Naive B cell (primary cell): Measurements from ENCODE around the gene DDA1. TPM values are rescaled to one million over a fixed set of nuclear protein-coding genes. Genes with fewer than 3 reads are reported as not detected.
"Not testable (repeated sequence)": the region's sequence is repeated elsewhere in the genome, so short reads cannot be mapped to it uniquely, and the experiment has no call there.

Source experiments
- ATAC-seq, 2 donors: fragments of 150-1000 bp; cut with Tn5 transposase; 2 replicates each; pipeline ENCODE4 v1.10.0; 2021; ENCODE audit warnings: low read depth in 2 of 2, mild to moderate bottlenecking in 2 of 2, moderate library complexity in 2 of 2
- DNase-seq: peaks from one replicate; pipeline ENCODE4 v3.0.0; 2022
- H3K27ac Mint-ChIP-seq, 6 donors: one replicate each; pipeline ENCODE4 v1.8.0; 2020 to 2022; ENCODE audit warnings: mild to moderate bottlenecking in 6 of 6, mixed read lengths in 6 of 6, moderate library complexity in 5 of 6, inconsistent platforms in 2 of 6
- H3K27me3 Mint-ChIP-seq, 3 donors: one replicate each; pipeline ENCODE4 v1.8.0; 2021 to 2022; ENCODE audit warnings: mixed read lengths in 3 of 3, mild to moderate bottlenecking in 1 of 3
- H3K36me3 Mint-ChIP-seq, 2 donors: one replicate each; pipeline ENCODE4 v1.8.0; 2020 to 2022; ENCODE audit warnings: mixed read lengths in 2 of 2, inconsistent platforms in 1 of 2, mild to moderate bottlenecking in 1 of 2
- H3K4me1 Mint-ChIP-seq, 3 donors: one replicate each; pipeline ENCODE4 v1.8.0; 2020 to 2022; ENCODE audit warnings: mixed read lengths in 3 of 3, inconsistent platforms in 1 of 3, mild to moderate bottlenecking in 1 of 3, moderate library complexity in 1 of 3
- H3K4me3 Mint-ChIP-seq, 8 donors: one replicate each; pipeline ENCODE4 v1.8.0; 2020 to 2022; ENCODE audit warnings: mild to moderate bottlenecking in 8 of 8, mixed read lengths in 8 of 8, moderate library complexity in 8 of 8, inconsistent platforms in 2 of 8
- H3K9me3 Mint-ChIP-seq, 7 donors: one replicate each; pipeline ENCODE4 v1.8.0; 2020 to 2022; ENCODE audit warnings: mixed read lengths in 7 of 7, mild to moderate bottlenecking in 5 of 7, inconsistent platforms in 2 of 7, moderate library complexity in 1 of 7
- polyA plus RNA-seq, 6 donors: library from polyadenylated mRNA; unstranded; fragments of 300-500 nt; fragmentation: Illumina TruSeq; gene quantifications; one replicate each; pipeline ENCODE4 v1.2.3, GENCODE V29; 2021; ENCODE audit warnings: low read depth in 6 of 6

Gene DDA1
- polyA plus RNA-seq, 6 donors from 2014 or later, result 16.2 to 25.0 (median 22.6) TPM

DNA sequence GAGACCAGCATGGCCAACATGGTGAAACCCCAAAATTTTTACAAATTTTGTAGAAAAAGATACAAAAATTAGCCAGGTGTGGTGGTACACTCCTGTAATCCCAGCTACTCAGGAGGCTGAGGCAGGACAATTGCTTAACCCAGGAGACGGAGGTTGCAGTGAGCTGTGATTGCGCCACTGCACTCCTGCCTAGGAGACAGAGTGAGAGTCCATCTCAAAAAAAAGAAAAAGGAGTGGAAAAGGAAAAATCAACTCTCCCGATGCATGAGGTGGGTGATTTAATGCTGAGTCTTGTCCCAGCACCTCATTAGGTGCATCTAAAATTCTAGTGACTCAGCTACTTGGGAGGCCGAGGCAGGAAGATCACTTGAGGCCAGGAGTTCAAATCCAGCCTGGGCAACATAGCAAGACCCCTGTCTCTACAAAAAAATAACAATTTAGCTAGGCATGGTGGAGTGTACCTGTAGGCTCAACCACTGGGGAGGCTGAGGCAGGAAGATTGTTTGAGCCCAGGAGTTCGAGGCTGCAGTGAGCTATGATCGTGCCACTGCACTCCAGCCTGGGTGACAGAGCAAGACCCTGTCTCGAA, 47.8 kb downstream of the DDA1 start:
- no peaks in the 10 kb centered on the region for H3K36me3 Mint-ChIP-seq
- H3K27ac Mint-ChIP-seq, result no peak overlapping the region
- no peaks in the 10 kb centered on the region for H3K9me3 Mint-ChIP-seq
- peaks cover 4 to 37% (median 23%) of the 10 kb centered on the region in 3 donors for H3K27me3 Mint-ChIP-seq
- peaks cover 0 to 6% (median 0%) of the 10 kb centered on the region in 3 donors for H3K4me1 Mint-ChIP-seq
- ATAC-seq, result no peak
- no peak overlapping the region for H3K4me3 Mint-ChIP-seq
- no peak for DNase-seq

DNA sequence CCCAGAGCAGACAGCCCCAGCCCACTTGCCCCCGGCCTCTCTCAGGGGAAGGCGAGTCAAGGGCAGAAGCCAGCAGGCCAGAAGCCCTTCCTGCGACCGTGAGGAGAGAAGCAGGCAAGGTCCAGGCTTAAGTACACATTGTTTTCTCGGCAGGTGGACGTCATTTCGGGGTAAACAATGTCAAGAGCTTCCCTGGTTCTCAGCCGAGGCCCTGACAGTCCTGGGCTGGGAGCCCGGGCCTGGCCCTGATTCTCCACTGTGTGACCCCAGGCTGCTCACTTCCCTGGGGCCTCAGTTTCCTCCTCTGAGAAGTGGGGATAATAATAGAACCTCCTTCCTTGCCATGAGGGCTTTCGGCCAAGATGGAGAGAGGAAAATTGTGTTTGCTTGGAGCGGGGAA, 48.4 kb downstream of the DDA1 start:
- peaks cover 4 to 37% (median 24%) of the 10 kb centered on the region in 3 donors for H3K27me3 Mint-ChIP-seq
- peaks cover 0 to 10% (median 0%) of the 10 kb centered on the region in 3 donors for H3K4me1 Mint-ChIP-seq
- ATAC-seq, result no peak
- no peaks in the 10 kb centered on the region for H3K9me3 Mint-ChIP-seq
- no peaks in the 10 kb centered on the region for H3K36me3 Mint-ChIP-seq
- H3K4me3 Mint-ChIP-seq, result no peak overlapping the region
- H3K27ac Mint-ChIP-seq, result peak overlapping the region in 1 of 6 donors; percentile 72
- no peak for DNase-seq

DNA sequence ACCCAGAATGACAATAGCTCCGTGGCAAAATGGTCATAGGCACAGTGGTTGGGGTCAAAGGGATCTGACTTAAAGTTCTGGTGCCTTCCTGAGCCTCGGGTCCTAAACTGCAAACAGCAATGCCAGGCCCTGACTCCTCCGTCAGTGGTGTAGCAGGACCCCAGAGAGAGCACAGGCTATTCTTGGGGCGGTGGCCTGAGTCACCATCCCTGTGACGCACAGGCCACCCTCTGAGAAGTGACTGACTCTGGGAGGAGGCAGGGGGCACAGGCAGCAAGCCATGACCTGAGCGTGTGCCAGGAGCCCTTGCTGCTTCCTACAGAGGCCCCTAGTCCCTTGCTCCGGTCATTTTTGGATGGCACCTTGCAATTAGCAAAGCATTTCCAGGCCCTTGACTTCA, 49.0 kb downstream of the DDA1 start:
- Mint-ChIP-seq H3K27me3 (peaks cover under 1 to 34% (median 18%) of the 10 kb centered on the region in 3 donors), H3K27ac (no peak overlapping the region), H3K36me3 (no peaks in the 10 kb centered on the region), H3K9me3 (no peaks in the 10 kb centered on the region), H3K4me1 (peaks cover 0 to 8% (median 0%) of the 10 kb centered on the region in 3 donors), H3K4me3 (no peak overlapping the region)
- no peak for DNase-seq
- no peak for ATAC-seq

DNA sequence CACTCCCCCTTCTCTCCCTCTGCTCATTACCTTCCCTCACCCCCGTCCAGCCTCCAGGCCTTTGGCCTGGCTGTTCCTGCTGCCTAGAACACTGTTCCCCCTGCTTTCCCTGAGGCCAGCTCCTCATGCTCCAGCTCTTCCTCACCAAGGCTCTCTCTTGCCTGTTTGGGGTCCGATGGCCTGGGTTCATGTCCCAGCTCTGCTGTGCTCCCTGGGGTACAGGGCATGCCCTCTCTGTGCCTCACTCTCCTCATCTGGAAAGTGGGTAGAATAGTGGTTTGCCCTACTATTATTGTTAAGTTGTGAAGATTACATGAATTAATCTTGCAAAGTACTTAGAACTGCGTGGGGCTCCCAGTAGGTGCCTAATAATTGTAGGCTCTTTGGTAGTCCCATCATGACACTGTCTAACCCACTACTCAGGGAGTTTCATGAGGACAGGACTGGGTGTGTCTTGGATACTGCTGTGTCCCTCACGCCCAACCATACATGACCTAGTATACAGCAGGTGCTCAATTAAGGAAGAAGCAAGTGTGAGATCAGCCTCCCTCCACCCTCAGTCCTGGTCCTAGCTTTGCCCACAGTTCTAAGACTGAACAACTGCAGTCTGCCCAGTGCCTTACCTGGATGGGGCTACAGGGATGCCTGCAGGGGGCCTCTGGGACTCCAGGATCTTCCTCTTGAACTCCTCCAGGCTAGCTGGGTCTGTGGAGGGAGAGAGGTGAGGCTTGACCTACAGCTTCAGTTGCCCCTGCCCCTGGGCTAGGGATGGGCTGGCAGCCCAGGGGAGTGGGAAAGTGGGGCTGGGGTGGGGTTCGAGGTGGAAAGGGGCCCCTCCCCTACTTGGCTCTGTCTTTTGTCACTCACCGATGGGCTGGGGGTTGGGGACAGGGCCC, 50.8 kb downstream of the DDA1 start:
- Mint-ChIP-seq H3K4me1 (peaks cover 0 to 8% (median 0%) of the 10 kb centered on the region in 3 donors), H3K36me3 (no peaks in the 10 kb centered on the region), H3K27me3 (peaks cover 5 to 39% (median 23%) of the 10 kb centered on the region in 3 donors), H3K27ac (peak overlapping the region in 1 of 6 donors; percentile 70), H3K4me3 (peak overlapping the region in 1 of 8 donors; percentile 29), H3K9me3 (no peaks in the 10 kb centered on the region)
- no peak for DNase-seq
- ATAC-seq, result no peak

DNA sequence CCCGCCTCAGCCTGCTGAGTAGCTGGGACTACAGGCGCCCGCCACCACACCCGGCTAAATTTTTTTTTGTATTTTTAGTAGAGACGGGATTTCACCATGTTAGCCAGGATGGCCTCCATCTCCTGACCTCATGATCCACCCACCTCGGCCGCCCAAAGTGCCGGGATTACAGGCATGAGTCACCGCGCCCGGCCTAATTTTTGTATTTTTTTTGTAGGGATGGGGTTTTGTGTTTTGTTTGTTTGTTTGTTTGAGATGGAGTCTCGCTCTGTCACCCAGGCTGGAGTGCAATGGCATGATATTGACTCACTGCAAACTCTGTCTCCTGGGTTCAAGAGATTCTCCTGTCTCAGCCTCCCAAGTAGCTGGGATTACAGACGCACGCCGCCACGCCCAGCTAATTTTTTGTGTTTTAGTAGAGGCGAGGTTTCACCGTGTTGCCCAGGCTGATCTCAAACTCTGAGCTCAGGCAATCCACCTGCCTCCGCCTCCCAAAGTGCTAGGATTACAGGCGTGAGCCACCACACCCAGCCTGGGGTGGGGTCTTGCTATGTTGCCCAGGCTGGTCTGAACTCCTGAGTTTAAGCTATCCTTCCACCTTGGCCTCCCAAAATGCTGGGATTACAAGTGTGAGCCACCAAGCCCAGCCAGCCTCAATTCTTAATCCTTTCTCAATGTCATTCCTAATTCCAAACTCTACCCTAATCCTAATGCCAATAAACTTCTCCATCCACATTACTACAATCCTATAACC, 54.7 kb downstream of the DDA1 start:
- H3K36me3 Mint-ChIP-seq, H3K27ac Mint-ChIP-seq, H3K9me3 Mint-ChIP-seq, DNase-seq, H3K4me3 Mint-ChIP-seq, ATAC-seq: not testable (repeated sequence)
- H3K27me3 Mint-ChIP-seq, result peaks cover 5 to 49% (median 33%) of the 10 kb centered on the region in 3 donors
- H3K4me1 Mint-ChIP-seq, result peaks cover 0 to 14% (median 4%) of the 10 kb centered on the region in 3 donors

DNA sequence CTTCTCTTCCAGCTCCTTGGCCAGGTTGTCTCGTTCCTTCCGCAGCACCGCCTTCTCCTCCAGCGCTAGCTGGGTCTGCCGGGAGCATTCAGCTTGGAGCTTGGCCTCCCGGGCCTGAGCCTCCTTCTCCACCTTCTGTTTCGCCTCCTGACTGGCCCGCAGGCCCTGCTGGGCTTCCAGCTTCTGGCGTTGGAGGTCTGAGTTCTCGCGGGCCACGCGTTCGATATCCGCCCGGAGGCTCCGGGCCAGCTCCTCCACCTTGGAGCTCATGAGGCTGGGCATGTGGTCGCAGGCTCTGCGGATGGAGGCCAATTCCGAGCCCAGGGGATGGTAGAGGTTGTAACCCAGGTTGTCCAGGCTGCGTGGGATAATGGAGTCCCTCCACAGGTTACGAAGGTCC, 56.0 kb downstream of the DDA1 start:
- Mint-ChIP-seq H3K27me3 (peaks cover 5 to 42% (median 33%) of the 10 kb centered on the region in 3 donors), H3K4me3 (no peak overlapping the region), H3K36me3 (no peaks in the 10 kb centered on the region), H3K4me1 (peaks cover 5 to 20% (median 12%) of the 10 kb centered on the region in 3 donors), H3K27ac (no peak overlapping the region), H3K9me3 (peaks cover 0 to 4% (median 1%) of the 10 kb centered on the region in 7 donors)
- ATAC-seq, result no peak
- no peak for DNase-seq

DNA sequence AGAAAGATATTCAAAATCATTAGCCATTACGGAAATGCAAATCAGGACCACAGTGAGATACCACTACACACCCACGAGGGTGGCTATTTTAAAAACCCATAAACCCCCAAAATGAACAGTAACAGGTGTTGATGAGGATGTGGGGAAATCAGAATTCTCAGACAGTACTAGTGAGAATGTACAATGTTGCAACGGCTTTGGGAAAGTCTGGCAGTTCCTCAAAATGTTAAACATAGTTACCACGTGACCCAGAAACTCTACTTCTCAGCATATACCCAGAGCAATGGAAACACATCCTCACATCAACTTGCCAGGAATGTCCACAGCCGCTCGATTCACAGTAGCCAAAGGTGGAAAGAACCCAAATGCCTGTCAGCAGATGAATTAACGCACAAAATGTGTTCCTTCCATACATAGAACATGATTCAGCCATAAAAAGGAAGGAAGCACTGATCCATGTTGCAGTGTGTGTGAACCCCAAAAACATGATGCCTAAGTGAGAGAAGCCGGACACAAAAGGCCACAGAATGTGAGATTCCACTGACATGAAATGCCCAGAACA, 60.7 kb downstream of the DDA1 start:
- ATAC-seq (peak; percentile 98 to 99), DNase-seq (peak; percentile 77)
- Mint-ChIP-seq H3K27me3 (peaks cover 0 to 11% (median 10%) of the 10 kb centered on the region in 3 donors), H3K4me1 (peaks cover 18 to 20% (median 18%) of the 10 kb centered on the region in 3 donors), H3K9me3 (peaks cover 0 to 5% (median 2%) of the 10 kb centered on the region in 7 donors), H3K4me3 (peak overlapping the region; percentile 4 to 82 (median 72)), H3K36me3 (no peaks in the 10 kb centered on the region), H3K27ac (peak overlapping the region; percentile 15 to 95 (median 90))

Other genes with a start within 250 kb of the DDA1 start
- gene HAUS8, start 234.1 kb upstream of the DDA1 start, polyA plus RNA-seq, result 10 to 100 TPM in 2 of 6 donors, 1 to 10 TPM in 4; 3.9 to 11.4 (median 7.2) TPM
- 10 to 100 TPM in 2 of 6 donors, 1 to 10 TPM in 4; 3.1 to 34.9 (median 6.9) TPM for gene MYO9B, start 233.8 kb upstream of the DDA1 start, polyA plus RNA-seq
- gene USE1, start 94.2 kb upstream of the DDA1 start, polyA plus RNA-seq, result 10 to 100 TPM; 46.2 to 70.0 (median 58.7) TPM
- gene OCEL1, start 83.3 kb upstream of the DDA1 start, polyA plus RNA-seq, result 10 to 100 TPM; 32.8 to 82.8 (median 39.3) TPM
- 1 to 10 TPM in 3 of 6 donors, under 1 TPM in 2, not detected in 1; 0.33 to 1.6 (median 1.0) TPM for gene NR2F6, start 63.6 kb upstream of the DDA1 start, polyA plus RNA-seq
- gene USHBP1, start 44.8 kb upstream of the DDA1 start, polyA plus RNA-seq, result not detected
- gene BABAM1, start 42.1 kb upstream of the DDA1 start, polyA plus RNA-seq, result 100 to 1,000 TPM; 102 to 183 (median 108) TPM
- gene ANKLE1, start 27.7 kb upstream of the DDA1 start, polyA plus RNA-seq, result 1 to 10 TPM in 5 of 6 donors, not detected in 1; 1.6 to 3.1 (median 1.9) TPM
- gene ABHD8, start 6.1 kb upstream of the DDA1 start, polyA plus RNA-seq, result 1 to 10 TPM; 6.4 to 8.6 (median 7.4) TPM
- 100 to 1,000 TPM; 121 to 189 (median 160) TPM for gene MRPL34, start 3.7 kb upstream of the DDA1 start, polyA plus RNA-seq
- gene ANO8, start 25.3 kb downstream of the DDA1 start, polyA plus RNA-seq, result not detected
- 1 to 10 TPM; 5.6 to 9.7 (median 6.8) TPM for gene GTPBP3, start 28.0 kb downstream of the DDA1 start, polyA plus RNA-seq
- gene PLVAP, start 67.8 kb downstream of the DDA1 start, polyA plus RNA-seq, result not detected
- gene CCDC194, start 84.6 kb downstream of the DDA1 start, polyA plus RNA-seq, result not detected
- 100 to 1,000 TPM; 131 to 189 (median 163) TPM for gene BST2, start 96.1 kb downstream of the DDA1 start, polyA plus RNA-seq
- 10 to 100 TPM; 14.3 to 44.0 (median 25.0) TPM for gene MVB12A, start 110.5 kb downstream of the DDA1 start, polyA plus RNA-seq
- under 1 TPM in 1 of 6 donors, not detected in 5; 0.52 TPM for gene TMEM221, start 139.1 kb downstream of the DDA1 start, polyA plus RNA-seq
- gene NXNL1, start 151.4 kb downstream of the DDA1 start, polyA plus RNA-seq, result not detected
- gene SLC27A1, start 161.0 kb downstream of the DDA1 start, polyA plus RNA-seq, result 1 to 10 TPM in 5 of 6 donors, not detected in 1; 1.3 to 3.1 (median 2.3) TPM
- gene PGLS, start 202.1 kb downstream of the DDA1 start, polyA plus RNA-seq, result 10 to 100 TPM; 32.3 to 79.7 (median 73.0) TPM
- 10 to 100 TPM in 5 of 6 donors, 1 to 10 TPM in 1; 5.2 to 21.8 (median 15.2) TPM for gene COLGALT1, start 246.1 kb downstream of the DDA1 start, polyA plus RNA-seq